Activated CD4-positive, alpha-beta T cell treated with anti-CD3 and anti-CD28 coated beads for 48 hours (primary cell): ENCODE measurements around the gene TMEM63C.

Source experiments
- DNase-seq: peaks from one replicate; pipeline ENCODE4 v3.0.0-alpha.2; 2020

TMEM63C gene

DNA sequence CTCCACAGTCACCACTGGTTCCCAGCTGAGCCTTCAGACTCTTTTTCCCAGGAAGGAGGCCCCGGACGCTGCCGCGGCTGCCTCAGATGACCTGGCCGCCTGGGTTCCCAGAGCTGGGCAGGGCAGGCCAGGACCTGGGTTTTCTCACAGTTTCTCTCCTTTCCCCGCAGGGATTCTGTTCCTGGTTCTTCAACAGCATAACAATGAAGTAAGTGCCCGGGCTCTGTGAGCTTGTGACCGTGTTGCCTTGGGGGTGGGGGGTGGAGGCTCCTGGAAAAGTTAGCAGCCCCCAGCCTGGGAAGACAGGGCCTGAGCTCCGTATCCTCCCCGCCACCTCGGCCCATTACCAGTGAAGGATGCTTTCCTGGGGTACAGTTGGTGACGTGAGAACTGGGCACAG lies 43.7 kb downstream of the TMEM63C start:
- DNase-seq, result no peak

- no peak for DNase-seq
Observed at GRCh38 chr14:77225892-77226557, 44.4 kb downstream of the TMEM63C start.

DNA sequence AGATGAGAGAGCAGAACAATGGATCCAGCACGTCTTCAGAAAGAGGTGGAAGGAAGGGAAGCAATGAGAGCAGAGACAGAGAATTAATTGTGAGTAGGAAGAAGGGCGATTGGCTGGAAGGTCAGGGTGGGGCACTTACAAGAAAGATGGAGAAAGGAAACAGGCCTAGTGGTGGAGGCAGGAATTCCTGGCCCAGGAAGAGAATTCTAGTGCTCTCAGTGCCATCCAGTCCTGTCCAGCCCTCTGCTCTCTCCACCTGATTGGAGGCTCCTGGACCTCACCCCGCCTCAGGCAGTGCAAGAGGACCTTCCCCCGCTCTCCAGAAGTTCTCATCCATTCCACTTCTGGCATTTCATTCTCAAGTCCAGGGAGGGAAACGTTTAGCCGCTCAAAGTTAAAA lies 46.5 kb downstream of the TMEM63C start:
- DNase-seq, result no peak

DNA sequence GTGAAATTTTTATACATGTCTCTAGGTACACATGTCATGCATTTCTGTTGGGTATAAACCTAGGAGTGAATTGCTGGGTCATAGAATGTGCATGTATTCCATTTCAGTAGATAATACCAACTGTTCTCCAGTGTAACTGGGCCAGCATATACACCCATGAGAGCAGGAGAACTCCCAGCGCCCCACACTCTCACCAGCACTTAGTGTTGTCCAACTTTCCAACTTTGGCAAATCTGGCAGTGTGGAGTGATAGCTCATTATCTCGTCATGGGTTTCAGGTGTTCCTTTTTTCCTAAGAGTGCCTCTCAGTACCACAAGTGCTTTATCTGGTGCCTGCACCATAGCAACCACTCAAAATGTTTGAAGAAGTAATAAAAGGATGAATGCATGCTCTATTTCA lies 49.3 kb downstream of the TMEM63C start:
- DNase-seq, result no peak

- no peak for DNase-seq
Observed at GRCh38 chr14:77231721-77232120, 50.1 kb downstream of the TMEM63C start.

GRCh38 chr14:77236814-77237213 lies 55.2 kb downstream of the TMEM63C start:
- DNase-seq, result no peak

DNA sequence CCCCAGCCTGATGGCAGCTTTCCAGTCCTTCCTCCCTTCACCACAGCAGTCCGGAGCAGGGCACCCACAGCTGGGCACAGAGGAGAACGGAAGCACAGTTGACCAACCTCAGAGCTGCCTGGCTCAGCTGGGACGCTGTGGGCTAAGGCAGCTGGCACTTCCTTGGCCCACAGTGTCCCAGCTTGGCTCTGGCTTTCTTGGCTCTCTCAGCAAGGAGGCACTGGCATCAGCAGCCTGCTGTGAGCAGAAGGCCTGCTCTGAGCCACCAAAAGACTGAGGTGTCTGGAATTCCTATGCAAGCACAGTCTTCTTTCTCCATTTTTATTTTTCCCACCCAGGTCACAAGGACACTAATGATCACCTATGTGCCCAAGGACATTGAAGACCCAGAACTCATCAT lies 56.8 kb downstream of the TMEM63C start:
- DNase-seq, result no peak

GRCh38 chr14:77238996-77239395 lies 57.4 kb downstream of the TMEM63C start:
- DNase-seq, result no peak

GRCh38 chr14:77239412-77239811 lies 57.8 kb downstream of the TMEM63C start:
- no peak for DNase-seq

DNA sequence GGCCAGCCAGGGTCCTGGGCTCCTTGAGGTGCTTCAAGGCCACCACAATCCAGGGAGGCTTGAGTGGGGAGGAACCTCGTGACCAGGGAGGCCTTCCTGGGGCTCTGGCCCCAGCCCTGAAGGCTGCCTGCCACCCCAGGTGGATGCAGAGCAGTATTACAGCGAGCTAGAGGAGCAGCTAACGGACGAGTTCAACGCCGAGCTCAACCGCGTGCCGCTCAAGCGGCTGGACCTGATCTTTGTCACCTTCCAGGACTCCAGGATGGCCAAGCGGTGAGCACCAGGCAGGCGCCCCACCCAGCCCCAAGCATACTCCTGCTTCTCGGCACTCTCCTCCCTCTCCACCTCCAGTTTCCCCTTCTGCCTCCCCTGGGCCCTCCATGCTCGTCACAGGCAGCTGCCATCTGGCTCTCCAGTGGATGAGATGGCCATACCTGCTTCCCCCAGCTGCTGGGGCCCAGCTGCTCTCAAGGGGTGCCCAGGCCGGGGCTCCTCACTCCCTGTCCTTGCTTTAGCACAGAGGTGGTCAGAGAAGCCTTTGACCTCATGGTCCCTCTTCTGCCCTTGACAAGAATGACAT lies 58.8 kb downstream of the TMEM63C start:
- no peak for DNase-seq

- no peak for DNase-seq
Observed at GRCh38 chr14:77241955-77242354, 60.4 kb downstream of the TMEM63C start.

DNA sequence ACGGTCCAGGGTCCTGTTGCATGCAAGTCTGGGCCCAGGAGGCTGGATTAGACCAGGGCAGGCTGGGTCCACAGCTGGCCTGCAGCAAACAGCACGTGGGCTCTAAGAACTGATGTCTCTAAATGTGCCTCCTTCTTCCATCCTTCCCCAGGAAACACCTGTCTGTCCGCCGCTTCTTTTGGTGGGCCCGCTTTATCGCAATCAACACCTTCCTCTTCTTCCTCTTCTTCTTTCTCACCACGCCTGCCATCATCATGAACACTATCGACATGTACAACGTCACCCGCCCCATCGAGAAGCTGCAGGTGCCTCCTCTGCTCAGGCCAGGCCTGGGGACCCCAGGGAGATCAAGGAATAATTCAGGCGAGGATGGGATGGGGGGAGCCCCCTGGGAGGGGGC lies 61.2 kb downstream of the TMEM63C start:
- no peak for DNase-seq

DNA sequence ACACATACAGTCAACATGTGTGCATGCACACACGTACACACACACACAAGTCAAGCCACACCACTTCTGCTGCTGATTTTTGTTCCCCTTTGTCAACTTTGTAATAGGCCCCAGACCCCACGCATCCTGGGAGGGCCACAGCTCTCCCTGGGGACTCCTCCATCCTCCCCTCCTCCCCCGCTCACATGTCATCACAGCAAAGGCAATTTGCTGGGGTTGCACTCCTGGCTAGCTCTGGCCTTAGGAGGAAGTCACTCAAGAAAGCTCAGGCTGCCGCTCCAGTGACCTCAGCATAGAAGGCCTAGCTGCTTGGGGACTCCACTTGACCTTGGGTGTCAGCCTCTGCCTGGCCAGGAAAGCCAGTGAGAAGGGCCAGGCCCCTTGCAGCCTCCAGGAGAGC lies 62.3 kb downstream of the TMEM63C start:
- no peak for DNase-seq

DNA sequence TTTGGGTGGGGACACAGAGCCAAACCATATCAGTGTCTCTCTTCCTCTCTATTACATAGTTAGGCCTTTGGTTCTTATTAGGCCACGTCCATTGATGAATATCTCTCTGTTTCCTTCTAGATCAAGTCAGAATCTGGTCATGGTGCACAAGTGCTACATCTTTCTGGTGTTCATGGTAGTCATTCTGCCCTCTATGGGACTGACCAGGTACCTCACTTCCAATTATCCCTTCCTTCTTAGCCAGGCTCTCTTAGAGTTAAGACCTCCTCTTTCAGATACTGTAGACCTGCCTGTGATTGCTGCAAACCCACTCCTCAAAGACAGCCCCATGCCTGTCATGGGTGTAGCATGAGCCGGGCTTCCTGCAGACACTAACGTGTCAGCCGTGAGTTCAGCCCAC lies 64.2 kb downstream of the TMEM63C start:
- DNase-seq, result no peak

- DNase-seq, result no peak
Observed at GRCh38 chr14:77246784-77247183, 65.2 kb downstream of the TMEM63C start.

- DNase-seq, result no peak
Observed at GRCh38 chr14:77248666-77249065, 67.1 kb downstream of the TMEM63C start.

DNA sequence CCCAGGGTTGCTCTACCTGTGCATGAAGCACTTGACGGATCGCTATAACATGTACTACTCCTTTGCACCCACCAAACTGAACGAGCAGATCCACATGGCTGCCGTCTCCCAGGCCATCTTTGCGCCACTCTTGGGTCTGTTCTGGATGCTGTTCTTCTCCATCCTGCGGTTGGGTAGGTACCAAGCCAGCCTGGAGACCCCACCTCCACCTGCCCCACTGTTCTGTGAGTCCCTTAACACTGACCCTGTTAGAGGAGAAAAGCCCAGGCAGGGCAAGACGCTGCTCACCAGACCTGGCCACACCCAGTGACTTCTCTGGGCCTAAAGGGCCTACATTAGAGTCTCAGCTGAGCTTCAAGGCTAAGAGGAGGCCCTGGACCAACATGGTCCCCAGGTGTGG lies 67.7 kb downstream of the TMEM63C start:
- no peak for DNase-seq

DNA sequence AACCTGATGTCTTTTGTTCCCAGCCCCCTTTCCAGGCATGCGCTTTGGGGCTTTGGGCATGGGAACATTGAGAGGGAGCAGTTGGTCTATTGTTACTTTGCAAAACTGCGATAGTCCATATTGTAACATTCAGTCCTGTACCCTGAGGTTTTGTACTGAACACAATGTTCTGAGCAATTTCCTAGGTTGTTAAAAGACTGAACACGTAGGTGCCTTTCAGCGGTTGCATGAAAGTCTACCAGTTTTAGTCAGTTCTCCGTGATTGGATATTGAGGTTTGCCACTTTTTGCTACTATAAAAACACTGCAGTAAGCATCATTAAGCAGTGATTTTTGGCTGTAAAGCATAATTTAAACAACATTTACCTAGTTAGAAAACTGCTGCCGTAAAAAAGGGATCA lies 69.3 kb downstream of the TMEM63C start:
- DNase-seq, result no peak

DNA sequence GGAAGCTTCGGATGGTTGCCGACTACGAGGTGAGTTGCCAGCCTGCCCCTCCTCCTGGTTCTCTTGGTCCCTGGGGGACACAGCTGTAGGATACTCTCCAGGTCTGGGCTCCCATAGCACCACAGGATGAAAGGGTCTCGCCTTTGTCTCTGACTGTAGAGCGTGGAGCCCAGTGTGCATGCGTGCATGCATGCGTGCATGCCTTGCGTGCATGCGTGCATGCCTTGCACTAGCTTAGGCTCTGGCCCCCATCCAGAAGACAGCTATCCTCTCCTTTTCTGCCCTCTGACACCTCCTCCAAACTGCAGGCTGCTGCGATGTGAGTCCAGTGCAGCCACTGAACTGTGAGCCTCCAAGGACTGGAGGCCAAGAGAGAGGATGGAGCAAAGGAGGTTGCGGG lies 70.3 kb downstream of the TMEM63C start:
- no peak for DNase-seq

DNA sequence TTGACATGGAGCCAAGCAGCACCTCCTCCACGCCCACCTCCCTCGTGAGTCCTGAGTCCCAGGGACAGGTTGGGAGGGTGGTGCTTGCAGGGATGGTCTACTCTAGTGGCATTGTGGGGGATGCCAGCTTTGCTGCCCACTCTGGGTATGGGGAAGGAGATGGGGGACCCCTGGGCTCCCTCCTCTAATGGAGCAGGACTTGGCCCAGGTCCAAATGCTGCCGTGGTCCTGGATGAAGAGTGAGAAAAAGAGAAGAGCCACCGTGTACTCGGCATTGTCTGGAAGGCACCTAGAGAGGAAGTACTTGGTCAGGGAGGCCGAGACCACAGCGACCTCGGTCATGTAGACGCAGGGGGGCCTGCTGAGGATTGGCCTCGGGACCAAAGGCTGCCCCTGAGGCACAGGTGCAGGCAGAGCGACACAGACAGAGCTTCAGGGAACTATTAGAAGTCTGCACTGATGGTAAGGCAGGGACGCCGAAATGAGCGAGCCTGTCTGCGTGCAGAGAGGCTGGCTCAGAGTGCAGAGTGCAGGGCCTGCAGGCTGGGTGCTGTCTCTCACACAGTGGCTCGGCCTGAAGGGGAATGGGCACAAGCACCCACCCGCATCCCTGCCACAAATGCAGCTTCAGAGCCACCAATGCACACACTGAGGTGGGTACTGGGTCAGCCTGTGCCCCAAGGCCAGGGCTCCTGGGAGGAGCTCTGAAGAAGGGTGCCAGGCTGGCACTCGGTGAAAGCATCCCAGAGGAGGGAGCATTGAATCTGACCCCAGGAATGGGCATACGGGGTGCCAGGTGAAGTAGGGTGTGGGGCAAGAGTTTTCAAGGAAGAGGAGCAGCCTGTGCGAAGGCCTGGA lies 72.0 kb downstream of the TMEM63C start:
- DNase-seq, result no peak

DNA sequence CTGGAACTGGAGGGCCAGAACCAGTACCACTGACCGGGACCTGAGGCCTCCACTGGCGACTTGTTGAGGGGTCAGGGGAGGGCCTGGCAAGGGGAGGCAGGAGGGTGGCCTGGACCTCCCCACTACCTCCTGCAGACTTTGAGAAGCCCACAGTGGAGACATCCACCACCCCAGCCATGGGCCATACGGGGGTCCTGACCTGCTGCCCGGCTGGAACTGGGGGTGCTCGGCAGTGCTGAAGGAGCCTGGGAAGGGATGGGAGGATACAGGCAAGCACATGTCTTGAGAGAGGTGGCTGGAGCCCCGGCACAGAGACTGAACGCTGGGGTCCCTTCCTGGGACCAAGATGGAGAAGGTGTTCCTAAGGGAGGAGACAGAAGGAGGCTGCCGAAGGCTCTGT lies 75.1 kb downstream of the TMEM63C start:
- DNase-seq, result no peak

- DNase-seq, result no peak
Observed at GRCh38 chr14:77257700-77258099, 76.1 kb downstream of the TMEM63C start.

DNA sequence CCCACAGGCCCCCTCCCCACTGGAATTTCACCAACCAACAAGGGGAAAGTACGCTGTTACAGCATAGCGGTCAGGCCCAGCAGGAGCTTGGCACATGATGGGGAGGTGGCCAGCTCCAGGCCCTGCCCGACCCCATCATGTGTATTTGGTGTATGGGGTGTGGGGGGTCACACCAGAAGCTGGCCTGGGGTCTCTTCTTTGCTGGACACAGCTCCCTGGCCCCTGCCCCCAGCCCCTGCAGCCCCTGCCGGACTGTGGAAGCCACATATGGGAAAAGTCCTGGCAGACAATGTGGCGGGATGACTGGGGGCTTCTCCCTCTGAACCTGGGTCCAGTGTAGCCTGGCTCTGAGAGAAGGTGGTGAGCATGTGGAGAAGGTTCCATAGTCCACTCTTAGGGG lies 77.0 kb downstream of the TMEM63C start:
- no peak for DNase-seq

DNA sequence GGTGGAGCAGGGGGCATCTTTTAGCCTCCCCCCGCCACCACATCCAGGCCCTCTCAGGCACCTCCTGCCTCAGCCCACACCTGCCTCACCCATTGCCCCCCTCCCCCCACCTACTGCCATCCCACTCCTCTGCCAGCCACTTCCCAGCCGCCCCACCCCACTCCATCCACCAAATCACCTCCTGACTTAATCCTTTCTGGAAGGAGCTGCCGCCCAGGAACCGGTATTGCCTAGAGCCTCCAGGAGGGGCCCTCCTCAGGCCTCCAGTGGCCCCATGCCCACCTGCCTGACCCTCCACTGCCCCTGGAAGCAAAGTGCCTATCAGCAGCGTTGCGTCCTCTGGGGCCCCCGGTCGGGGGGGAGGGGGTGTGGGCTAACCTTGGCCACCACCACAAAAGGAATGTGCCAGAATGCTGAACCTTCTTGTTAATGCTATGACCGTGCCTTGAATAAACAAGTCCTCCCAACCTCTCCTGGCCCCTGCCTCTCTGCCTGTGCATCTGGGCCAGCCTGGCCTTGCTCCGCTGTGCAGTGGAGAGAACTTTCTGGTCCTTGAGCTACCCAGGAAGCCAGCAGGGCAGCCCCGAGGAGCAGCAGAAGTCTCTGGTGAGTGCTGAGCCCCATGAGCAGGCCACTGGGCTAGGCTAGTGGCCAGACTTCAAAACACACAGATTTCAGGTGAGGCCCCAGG lies 77.6 kb downstream of the TMEM63C start:
- DNase-seq, result no peak
